DMS114 treated with DMSO at 0.1 percent for 48 hours (cell line): Measurements from ENCODE around the gene TTC39C.
"Not testable (repeated sequence)": the region's sequence is repeated elsewhere in the genome, so short reads cannot be mapped to it uniquely, and the experiment has no call there.

Experiments
- DNase-seq: peaks from one replicate; lab custom pipeline; 2025; ENCODE audit not compliant: unreplicated experiment; lab: John Stamatoyannopoulos, UW

Gene TTC39C

DNA sequence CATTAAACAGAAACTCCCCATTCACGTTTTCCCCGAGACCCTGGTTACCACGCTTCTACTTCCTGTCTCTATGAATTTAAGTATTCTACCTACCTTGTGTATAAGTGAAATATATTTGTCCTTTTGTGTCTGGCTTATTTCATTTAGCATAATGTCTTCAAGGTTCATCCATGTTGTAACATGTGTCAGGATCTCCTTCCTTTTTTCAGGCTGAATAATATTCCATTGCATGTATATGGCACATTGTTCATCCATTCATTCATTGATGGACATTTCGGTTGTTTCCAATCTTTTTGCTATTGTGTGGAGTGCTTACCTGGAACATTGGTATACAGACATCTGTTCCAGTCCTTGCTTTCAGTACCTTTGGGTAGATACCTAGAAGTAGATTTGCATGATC, 106.1 kb downstream of the TTC39C start:
- no peak for DNase-seq

DNA sequence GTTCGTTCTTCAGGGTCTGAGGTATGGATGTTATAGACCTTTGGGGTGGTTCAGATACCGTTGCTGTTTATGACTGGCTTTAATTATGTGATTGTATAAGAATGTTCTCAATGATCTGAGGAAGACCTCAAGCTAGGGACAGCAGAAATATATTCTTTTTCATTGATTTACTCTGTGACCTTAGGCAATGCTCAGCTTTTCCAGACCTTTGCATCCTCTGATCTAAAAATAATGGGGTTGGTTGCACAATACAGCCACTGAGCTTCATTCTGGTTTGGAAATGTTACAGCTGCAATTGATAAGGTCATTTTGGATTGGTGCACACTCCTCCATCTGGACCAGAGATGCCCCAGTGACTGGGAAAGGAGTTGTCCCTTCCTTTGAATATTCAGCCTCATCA, 107.1 kb downstream of the TTC39C start:
- DNase-seq: no peak

GRCh38 chr18:24126155-24126961, 111.8 kb downstream of the TTC39C start:
- no peak for DNase-seq

DNA sequence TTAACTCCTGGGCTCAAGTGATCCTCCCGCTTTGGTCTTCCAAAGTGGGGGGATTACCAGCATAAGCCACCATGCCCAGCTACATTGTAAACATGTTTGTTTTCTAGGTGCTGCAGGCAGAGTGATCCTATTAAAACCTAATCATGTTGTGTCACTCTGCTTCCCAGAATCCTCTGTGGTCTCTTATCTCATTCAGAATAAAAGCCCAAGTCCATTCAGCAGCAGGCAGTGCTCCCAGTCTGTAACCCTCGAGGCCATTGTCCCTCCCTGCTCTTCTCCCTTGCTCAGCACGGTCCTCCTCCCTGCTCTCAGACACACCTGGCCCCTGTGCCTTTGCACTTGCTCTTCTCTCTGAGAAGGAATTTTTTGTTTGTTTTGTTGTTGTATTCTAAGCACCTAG, 113.2 kb downstream of the TTC39C start:
- no peak for DNase-seq

DNA sequence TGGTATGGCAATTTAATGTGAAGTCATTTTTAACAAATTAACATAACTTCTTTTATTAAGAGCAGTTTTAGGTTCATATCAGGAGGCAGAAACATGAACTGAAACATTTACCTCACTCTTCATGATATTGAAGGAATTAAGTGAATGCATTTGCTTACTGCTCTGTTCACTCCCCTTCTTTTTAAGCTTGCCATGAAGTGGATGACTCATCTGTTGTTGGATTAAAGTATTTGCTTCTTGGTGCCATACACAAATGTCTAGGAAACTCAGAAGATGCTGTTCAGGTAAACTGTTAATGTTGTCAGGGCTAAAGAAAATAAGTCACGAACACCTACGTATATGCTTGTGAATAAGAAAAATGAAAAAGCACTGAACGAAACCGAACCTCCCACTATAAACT, 114.1 kb downstream of the TTC39C start:
- DNase-seq: no peak

DNA sequence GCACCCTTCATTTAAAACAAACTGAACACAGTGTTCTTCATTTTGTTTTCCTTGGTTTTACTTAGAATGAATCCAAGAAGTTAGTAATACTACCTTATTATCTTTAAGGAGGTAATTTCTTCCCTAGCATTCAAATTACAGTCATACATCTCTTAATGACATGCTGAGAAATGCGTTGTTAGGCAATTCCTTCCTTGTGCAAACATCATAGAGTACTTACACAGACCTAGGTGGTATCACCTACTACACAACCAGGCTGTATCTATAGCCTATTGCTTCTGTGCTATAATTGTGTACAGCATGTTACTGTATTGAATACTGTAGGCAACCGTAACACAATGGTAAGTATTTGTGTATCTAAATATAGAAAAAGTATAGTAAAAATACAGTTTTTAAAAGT, 115.9 kb downstream of the TTC39C start:
- DNase-seq: no peak

GRCh38 chr18:24136967-24137373, 122.4 kb downstream of the TTC39C start:
- DNase-seq: no peak

- DNase-seq: no peak
Measured at GRCh38 chr18:24138409-24138788, 123.8 kb downstream of the TTC39C start.

DNA sequence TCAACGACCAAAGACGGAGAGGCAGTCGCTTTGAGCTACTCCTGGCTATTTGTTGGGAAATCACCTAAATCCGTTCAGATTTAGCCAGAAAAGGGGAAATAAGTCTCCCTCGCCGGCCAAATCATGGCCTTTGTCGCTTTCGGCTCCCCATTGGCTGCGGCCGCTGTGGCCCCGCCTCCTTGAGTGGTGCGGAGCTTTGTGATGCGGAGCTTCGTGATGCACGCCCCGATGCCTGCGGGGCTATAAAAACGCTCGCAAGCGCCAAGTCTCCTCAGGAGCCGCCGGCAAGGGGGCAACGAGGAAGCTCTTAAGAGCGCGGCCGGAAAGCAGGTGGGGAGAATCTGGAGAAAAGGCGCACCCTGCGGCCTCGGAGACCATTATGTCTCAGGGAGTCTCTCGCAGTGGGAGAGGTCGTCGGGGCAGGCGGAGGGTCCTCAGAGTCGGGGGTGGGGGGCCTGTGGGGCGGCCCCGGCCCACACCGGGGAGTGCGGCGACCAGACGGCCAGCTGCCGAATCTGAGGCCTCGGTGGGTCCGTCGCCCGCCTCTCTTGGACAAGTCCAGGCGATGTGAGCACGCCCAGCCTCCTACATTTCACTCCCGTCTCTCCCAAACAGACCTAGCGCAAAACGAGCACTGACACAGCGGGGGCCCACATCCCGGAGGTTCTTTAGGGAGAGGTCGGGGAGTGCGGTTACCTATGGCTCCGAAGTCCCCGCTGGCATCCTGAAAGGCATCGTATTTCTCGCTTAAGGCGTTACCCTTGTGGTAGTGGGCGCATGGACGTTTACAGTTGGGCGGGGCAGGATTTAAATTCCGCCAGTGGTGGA, 124.4 kb downstream of the TTC39C start, which contains the start of gene CABYR:
TSS of gene CABYR (plus strand) at position 274 of the 828 bp plus-strand sequence. CDS start 4,053 bp downstream, outside the sequence.
- peak; percentile 72 for DNase-seq

GRCh38 chr18:24140697-24141096, 126.1 kb downstream of the TTC39C start:
- DNase-seq: no peak

- DNase-seq: no peak
Measured at GRCh38 chr18:24142376-24142775, 127.8 kb downstream of the TTC39C start.

DNA sequence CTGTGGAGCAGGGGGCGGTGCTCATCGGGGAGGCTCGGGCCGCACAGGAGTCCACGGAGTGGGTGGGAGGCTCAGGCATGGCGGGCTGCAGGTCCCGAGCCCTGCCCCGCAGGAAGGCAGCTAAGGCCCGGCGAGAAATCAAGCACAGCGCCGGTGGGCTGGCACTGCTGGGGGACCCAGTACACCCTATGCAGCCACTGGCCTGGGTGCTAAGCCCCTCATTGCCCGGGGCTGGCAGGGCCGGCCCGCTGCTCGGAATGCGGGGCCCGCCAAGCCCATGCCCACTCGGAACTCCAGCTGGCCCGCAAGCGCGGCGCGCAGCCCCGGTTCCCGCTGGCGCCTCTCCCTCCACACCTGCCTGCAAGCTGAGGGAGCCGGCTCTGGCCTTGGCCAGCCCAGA, 135.0 kb downstream of the TTC39C start:
- not testable (repeated sequence) for DNase-seq

DNA sequence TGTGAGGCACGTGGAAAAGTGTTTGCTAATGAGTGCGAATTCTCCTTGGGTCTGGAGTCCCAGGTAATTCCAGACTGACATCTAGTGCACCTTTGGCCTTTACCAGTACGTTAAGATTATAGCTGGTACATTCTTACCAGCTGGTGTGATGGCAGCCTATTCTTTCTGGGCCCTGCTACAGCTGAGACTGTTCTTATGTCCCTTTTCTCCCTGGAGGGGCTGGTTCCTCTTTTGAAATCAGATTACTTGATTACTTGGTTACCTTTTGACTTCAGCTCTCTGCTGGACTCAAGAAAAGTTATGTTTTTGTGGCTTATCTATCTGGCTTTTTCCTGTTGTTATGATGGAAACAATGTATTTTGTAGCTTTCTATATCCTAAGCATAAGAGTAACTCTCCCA, 138.8 kb downstream of the TTC39C start:
- DNase-seq: no peak

DNA sequence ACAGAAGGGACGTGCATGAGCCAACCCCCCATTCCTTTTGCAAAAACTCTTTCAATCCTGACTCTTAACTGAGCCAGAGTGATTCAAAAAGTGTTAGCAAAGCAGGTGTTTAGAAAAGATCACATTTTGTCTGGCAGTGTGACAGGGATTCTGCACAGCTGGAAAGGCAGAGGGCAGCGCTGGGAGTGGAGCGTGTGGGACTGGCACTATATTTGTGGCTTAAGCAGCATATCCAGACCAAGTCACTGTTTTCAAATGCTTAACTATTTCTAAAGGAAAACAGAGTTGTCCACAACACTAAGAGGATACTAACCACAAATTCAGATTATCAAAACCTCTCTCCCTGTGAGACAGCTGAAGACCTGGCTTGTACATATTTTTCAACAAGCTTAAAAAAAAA, 143.3 kb downstream of the TTC39C start:
- DNase-seq: no peak

DNA sequence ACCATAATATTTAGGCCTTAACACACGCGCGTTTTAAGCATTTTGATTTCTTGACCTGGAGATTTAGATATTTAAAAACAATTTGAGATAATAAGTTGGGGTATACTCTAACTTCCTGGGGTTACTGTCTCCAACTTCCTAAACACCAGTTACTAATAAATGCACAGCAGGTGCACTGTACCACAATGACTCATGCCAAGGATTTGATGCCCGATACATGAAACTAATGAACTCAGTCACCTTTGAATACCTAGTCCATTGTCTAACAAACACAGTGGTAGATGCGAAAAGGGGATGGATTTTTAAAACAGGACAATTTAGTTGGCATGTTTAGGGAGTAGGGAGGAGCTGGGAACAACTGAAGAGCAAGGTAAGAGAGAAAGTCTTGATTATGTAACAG, 145.5 kb downstream of the TTC39C start:
- DNase-seq: no peak

DNA sequence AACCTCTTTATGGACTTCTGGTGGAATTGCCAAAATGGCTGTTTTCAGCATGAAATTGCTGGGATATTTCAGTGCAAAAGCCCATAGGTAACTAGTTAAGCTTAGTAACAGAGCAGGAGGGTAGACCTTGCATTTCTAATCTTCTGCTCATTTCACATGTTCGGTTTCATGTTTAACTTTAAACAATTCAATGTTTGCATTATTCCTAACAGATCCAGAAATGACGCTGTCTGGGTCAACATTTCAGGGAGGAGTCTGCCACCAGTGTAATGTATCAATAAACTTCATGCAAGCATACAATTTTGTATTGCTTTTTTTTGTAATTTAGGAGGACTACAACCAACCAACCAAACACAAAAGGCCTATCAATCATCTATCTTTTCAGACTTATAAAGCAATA, 146.8 kb downstream of the TTC39C start:
- DNase-seq: no peak

GRCh38 chr18:24168496-24168895, 153.9 kb downstream of the TTC39C start:
- no peak for DNase-seq

GRCh38 chr18:24170360-24170759, 155.8 kb downstream of the TTC39C start:
- DNase-seq: no peak

- no peak for DNase-seq
Measured at GRCh38 chr18:24173997-24174396, 159.4 kb downstream of the TTC39C start.

GRCh38 chr18:24176727-24177416, 162.3 kb downstream of the TTC39C start:
- DNase-seq: no peak

GRCh38 chr18:24177499-24178133, 163.1 kb downstream of the TTC39C start:
- DNase-seq: no peak
